AG09309 (cell line): Measurements from ENCODE around the gene ARPC1A.

Experiments used
- DNase-seq: peaks from one replicate; pipeline ENCODE4 v3.0.0-alpha.2; 2010; ENCODE audit warnings: low read depth
- H3K4me3 ChIP-seq: 2 replicates; pipeline ENCODE4 v1.5.1; 2011; ENCODE audit warnings: mild to moderate bottlenecking, low read depth, low read length, moderate library complexity; ENCODE audit not compliant: control insufficient read depth
- CTCF ChIP-seq: IDR thresholded peaks from 2 replicates; pipeline ENCODE4 v1.5.1; 2011; ENCODE audit warnings: mild to moderate bottlenecking, low read depth, low read length, inconsistent platforms; ENCODE audit not compliant: insufficient read depth, control insufficient read depth; ENCODE audit errors: missing control alignments

The ARPC1A gene

DNA sequence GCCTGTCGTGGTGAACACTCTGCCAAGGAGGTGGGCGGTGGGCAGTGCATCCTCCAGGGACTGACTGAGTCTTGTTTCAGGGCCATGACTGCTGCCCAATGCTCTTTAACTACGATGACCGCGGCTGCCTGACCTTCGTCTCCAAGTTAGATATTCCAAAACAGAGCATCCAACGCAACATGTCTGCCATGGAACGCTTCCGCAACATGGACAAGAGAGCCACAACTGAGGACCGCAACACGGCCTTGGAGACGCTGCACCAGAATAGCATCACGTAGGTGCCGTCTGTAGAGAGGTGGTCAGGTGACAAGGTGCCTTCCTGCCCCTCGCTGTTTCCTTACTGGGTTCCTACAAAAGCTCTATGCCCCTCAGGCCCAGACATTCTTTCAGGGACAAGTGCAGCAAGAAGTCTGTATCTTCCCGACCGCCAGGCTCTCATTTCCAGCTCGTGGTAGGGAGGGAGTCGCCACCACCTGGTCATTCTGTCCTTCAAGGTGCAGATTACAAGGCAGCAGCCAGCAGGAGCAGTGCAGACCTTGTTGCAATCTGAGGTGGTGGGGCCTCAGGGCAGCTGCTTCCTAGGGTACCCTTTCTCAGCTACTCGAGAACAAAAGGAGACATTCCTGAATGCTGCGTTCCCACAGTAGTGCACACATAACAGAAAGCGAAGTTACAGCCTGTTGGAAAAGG, 33.9 kb downstream of the ARPC1A start:
- no peak for TF ChIP-seq CTCF
- H3K4me3 ChIP-seq: no peak overlapping the region
- no peak for DNase-seq

GRCh38 chr7:99362801-99363200, 37.1 kb downstream of the ARPC1A start:
- no peak overlapping the region for H3K4me3 ChIP-seq
- TF ChIP-seq CTCF: no peak
- peak; percentile 70 for DNase-seq

GRCh38 chr7:99363286-99363685, 37.6 kb downstream of the ARPC1A start:
- no peak overlapping the region for H3K4me3 ChIP-seq
- DNase-seq: no peak
- no peak for TF ChIP-seq CTCF

- peak; percentile 49 for TF ChIP-seq CTCF
- DNase-seq: no peak
- no peak overlapping the region for H3K4me3 ChIP-seq
Observed at GRCh38 chr7:99365318-99366141, 39.8 kb downstream of the ARPC1A start.

DNA sequence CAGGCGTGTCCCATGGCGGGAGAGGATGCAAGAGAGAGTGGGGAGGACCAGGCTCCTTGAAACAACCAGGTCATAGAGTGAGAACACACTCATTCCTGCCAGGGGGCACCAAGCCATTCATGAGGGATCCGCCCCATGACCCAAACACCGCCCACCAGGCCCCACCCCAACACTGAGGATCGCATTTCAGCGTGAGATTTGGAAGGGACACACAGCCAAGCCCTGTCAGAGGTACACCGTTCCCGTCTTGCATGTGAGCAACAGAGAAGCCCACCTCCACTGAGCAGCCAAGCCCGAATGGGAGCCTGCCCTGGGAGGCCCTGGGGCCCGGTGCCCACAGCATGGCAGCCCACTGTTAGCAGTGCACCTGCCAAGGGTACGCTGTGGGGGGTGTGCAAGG, 40.9 kb downstream of the ARPC1A start:
- no peak for TF ChIP-seq CTCF
- no peak overlapping the region for H3K4me3 ChIP-seq
- no peak for DNase-seq

DNA sequence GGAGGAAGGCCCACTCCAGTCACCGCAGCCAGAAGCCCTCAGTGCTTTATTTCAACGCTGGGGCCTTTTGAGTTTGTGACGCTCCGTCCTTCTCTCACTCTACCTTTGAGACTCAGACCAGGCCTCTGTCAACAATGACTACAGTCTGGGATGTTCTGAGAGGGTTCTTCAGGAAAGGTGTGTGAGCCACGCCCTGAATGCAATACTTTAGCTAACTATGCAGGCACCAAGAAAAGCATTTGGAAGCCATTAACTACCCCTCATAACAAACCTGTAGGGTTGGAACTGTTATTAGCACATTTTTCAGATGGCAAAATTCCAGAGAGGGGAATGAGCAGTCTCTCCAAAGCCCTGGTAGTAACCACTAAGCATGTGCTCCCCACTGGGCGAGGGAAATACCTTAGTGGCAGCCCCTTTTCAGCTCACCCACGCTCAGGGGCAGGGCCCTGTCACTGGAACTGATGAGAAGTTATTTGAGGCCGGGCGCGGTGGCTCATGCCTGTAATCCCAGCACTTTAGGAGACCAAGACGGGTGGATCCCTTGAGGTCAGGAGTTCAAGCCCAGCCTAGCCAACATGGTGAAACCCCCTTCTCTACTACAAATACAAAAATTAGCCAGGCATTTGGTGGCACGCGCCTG, 43.2 kb downstream of the ARPC1A start:
- TF ChIP-seq CTCF: no peak
- H3K4me3 ChIP-seq: no peak overlapping the region
- no peak for DNase-seq
